GM10248 (cell line): Measurements from ENCODE around the gene LRRK2.

ENCODE experiments used
- CTCF ChIA-PET: fragments of 300-600 bp; sonication (Branson Sonifier 250); formaldehyde crosslinking; extraction: SDS; loops from one replicate; lab custom pipeline; 2021; ENCODE audit warnings: antibody characterized with exemption; lab: Yijun Ruan, JAX
- POLR2A ChIA-PET: fragments of 350-650 bp; sonication (Branson Sonifier 250); formaldehyde crosslinking; extraction: SDS; loops from one replicate; lab custom pipeline; 2020; ENCODE audit warnings: antibody characterized with exemption; lab: Yijun Ruan, JAX
- DNase-seq: peaks from one replicate; pipeline ENCODE4 v3.0.0; 2012; ENCODE audit errors: extremely low spot score
- TF ChIP-seq, protein P1 (sequence below): IDR thresholded peaks from 2 replicates; pipeline ENCODE4 v1.5.1; 2012; ENCODE audit warnings: mild to moderate bottlenecking, low read depth; ENCODE audit errors: extremely low read depth, missing control alignments, control extremely low read depth

Gene LRRK2

DNA sequence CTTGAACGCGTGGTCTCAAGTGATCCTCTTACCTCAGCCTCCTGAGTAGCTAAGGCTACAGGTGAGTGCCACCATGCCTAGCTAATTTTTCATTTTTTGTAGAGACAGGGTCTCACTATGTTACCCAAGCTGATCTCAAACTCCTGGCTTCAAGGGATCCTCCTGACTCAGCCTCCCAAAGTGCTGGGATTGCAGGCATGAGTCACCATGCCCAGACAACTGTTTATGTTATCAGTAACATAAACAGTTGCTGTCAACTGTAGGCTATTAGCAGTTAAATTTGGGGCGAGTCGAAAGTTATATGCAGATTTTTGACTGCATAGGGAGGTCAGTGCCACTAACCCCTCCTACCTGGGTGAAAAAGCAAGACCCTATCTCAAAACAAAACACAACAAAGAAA, 26.2 kb upstream of the LRRK2 start:
- no peak for DNase-seq
- TF ChIP-seq, protein P1, sequence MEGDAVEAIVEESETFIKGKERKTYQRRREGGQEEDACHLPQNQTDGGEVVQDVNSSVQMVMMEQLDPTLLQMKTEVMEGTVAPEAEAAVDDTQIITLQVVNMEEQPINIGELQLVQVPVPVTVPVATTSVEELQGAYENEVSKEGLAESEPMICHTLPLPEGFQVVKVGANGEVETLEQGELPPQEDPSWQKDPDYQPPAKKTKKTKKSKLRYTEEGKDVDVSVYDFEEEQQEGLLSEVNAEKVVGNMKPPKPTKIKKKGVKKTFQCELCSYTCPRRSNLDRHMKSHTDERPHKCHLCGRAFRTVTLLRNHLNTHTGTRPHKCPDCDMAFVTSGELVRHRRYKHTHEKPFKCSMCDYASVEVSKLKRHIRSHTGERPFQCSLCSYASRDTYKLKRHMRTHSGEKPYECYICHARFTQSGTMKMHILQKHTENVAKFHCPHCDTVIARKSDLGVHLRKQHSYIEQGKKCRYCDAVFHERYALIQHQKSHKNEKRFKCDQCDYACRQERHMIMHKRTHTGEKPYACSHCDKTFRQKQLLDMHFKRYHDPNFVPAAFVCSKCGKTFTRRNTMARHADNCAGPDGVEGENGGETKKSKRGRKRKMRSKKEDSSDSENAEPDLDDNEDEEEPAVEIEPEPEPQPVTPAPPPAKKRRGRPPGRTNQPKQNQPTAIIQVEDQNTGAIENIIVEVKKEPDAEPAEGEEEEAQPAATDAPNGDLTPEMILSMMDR = no peak
- ChIA-PET POLR2A (no interaction called here), CTCF (interaction anchor here (1.3 to 1.5 kb wide), 2 partner anchors 10 kb away, joined by 3 read pairs; no protein-coding TSS in a partner anchor)

DNA sequence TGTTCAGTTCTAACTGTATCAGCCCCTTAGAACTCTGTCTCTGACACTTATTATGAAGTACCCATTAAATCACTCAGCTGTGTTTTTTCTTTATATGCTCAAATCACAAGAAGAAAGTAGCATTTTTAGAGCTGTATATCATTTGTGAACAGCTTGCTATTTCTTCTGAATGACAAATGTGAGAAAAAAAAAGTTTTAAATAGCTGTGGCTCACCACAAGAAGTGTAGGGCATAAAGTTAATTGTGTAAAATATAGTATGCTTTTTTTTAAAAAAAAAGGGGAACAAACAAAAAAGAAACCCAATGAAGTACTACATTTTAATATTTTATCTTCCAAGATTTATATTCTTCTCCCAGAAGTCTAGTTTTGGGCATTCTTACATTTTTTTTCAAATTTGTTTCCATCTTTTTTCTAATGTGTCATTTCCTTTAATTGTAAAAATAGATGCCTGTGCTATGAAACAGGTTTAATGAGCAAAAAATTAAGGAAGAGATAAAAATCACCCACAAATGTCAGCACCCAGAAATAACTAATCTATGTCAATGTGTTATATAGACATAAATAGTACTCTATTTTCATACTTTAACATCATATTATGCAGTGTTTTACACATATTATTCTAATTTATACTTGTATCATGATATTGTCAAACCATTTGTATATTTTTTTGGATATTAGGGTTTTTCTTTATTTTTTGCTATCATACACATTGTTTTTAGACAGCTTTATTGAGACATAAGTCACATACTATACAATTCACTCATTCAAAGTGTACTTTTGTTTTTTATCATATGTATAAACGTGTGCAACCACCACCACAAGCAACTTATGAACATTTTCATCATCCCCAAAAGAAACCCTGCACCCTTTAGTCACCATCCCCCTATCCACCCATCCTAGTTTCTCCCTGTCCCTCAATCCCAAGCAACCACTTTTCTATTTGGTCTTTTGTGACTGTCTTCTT, 22.4 kb upstream of the LRRK2 start:
- TF ChIP-seq, protein P1 = no peak
- CTCF ChIA-PET = interaction anchor here (1.1 kb wide), 1 partner anchor 18 kb away, joined by 3 read pairs; no protein-coding TSS in a partner anchor
- POLR2A ChIA-PET = no interaction called here
- DNase-seq = no peak

DNA sequence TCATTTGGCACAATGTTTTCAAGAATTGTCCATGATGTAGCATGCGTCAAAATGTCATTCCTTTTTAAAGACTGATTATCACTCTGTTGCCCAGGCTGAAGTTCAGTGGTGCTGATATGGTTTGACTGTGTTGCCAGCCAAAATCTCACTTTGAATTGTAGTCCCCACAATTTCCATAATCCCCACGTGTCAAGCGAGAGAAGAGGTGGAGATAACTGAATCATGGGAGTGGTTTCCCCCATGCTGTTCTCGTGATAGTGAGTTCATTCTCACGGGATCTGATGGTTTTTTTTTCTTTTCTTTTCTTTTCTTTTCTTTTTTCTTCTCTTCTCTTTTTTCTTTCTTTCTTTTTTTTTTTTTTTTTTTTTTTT, 21.8 kb upstream of the LRRK2 start:
- ChIA-PET POLR2A (no interaction called here), CTCF (interaction anchor here (1.2 kb wide), 1 partner anchor 51 kb away, joined by 3 read pairs; no protein-coding TSS in a partner anchor)
- TF ChIP-seq, protein P1 = no peak
- no peak for DNase-seq

DNA sequence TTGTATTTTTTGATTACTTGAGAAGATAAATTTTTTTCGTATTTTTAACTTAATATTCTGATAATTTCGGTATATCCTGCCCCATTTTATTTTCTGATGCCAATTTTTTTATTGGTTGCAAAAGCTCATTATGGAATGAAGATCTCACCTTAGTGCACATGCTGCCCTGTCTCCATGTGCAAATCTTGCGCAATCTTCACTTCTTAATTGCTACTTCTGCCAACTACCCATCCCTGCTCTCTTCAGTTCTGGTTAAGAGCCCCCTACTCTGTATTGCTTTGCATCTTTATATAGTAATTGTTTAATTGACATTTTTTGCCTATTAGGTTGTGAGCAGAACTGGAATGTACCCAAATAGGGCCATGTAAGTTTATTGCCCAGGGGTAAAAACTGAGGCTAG, 20.5 kb upstream of the LRRK2 start:
- TF ChIP-seq, protein P1 = no peak
- no peak for DNase-seq
- CTCF ChIA-PET = no interaction called here
- POLR2A ChIA-PET = no interaction called here

DNA sequence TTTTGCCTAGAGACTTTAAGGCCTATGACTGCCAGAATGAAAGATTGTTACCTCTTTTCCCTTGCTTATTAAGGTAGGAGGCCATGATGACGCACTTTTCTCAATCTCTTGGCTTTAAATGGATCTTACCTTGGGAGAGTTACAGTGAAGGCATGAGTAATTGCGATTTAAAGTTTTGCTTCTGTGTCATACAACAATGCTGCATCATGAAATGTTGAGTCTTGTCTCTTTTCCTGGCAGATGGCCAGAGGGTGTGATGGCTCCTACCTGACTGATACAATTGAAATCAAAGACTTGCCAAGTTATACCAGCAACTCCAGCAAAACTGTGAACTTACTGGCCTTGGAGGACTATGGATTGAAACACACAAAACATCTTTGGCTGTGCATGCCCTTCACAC, 17.2 kb upstream of the LRRK2 start:
- no peak for DNase-seq
- ChIA-PET POLR2A (no interaction called here), CTCF (interaction anchor here (1.2 kb wide), 1 partner anchor 23 kb away, joined by 4 read pairs; no protein-coding TSS in a partner anchor)
- TF ChIP-seq, protein P1 = no peak

DNA sequence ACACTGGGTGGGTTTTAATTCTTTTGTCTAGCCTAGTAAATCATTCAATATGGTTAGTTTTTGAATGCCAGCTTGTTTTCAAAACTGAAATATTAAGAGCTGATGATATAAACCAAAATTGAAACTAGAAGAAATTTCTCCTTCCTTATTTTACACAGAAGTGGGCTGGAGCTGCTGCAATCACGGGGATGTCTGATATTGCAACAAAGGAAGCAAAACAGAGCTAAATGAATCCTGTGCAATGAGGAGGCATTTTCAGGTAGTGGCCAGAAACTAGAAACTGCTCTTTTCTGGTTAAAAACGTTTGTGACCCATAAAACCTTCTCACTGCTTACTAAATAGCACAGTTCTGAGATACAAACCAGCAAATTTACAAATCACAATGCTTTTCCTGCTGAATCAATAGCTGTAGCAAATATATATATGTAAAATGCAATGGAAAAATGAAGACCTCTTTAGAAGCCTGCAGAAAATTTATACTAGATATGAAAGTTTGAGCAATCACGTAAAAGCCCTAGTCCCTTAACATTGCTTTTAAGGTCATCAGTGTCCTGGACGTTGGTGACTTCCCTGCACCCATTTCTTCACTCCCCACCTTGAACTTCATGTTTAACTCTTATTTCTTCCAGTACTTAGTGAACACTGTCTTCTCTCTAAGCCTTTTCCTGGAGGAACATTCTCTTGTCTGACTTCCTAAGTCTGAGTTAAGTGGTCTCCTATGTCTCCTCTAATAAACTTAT, 15.9 kb upstream of the LRRK2 start:
- ChIA-PET POLR2A (no interaction called here), CTCF (interaction anchor here (1.0 to 1.3 kb wide), 4 partner anchors 11 to 55 kb away, joined by 3 to 4 read pairs (median 4); no protein-coding TSS in a partner anchor)
- TF ChIP-seq, protein P1 = no peak
- no peak for DNase-seq
